GM12878 (cell line): Measurements from ENCODE around the gene CRYBB1. TPM values are rescaled to one million over a fixed set of nuclear protein-coding genes. Genes with fewer than 3 reads are reported as not detected.

Source experiments
- ATAC-seq: fragments of 200-7000 bp; cut with Tn5 transposase; 3 replicates; pipeline ENCODE4 v1.9.1; 2020; ENCODE audit warnings: mild to moderate bottlenecking, moderate library complexity
- BruUV-seq: library from RNA; stranded (reverse); fragments of 400-500 nt; replicated peaks from 2 replicates; lab custom pipeline; 2021; lab: Mats Ljungman, UMichigan
- CTCF ChIA-PET: fragments of 300-600 bp; sonication (Branson Sonifier 250); formaldehyde crosslinking; extraction: SDS; loops from one replicate; lab custom pipeline; 2021; ENCODE audit warnings: inconsistent platforms; lab: Yijun Ruan, JAX
- POLR2A ChIA-PET: fragments of 350-600 bp; formaldehyde crosslinking; extraction: SDS; loops from one replicate; lab custom pipeline; 2021; ENCODE audit warnings: inconsistent platforms; lab: Charles Lee
- RAD21 ChIA-PET: fragments of 300-600 bp; sonication (Branson Sonifier 250); formaldehyde crosslinking; loops from one replicate; lab custom pipeline; 2023; ENCODE audit warnings: antibody characterized with exemption; ENCODE audit not compliant: unreplicated experiment; lab: Charles Lee
- SMC1A ChIA-PET: fragments of 300-600 bp; sonication (Branson Sonifier 250); formaldehyde crosslinking; loops from one replicate; lab custom pipeline; 2023; ENCODE audit not compliant: unreplicated experiment, uncharacterized antibody; lab: Charles Lee
- DNase-seq: peaks from one replicate; pipeline ENCODE4 v3.0.0-alpha.2; 2011; ENCODE audit warnings: low read depth, low spot score
- FAIRE-seq: peaks from 3 replicates; lab custom pipeline; 2011; peaks lifted over from hg19 to GRCh38; lab: Jason Lieb, UNC
- H2AFZ ChIP-seq: 2 replicates; pipeline ENCODE4 v1.6.0; 2011; ENCODE audit warnings: low read depth, low read length, control low read depth; ENCODE audit not compliant: control insufficient read depth
- H3K27ac ChIP-seq: 2 replicates; pipeline ENCODE4 v1.5.1; 2011; ENCODE audit warnings: control low read depth; ENCODE audit not compliant: control insufficient read depth, insufficient read depth
- H3K27me3 ChIP-seq, 2 experiments: replicated peaks in 1 of 2; 2 replicates each; pipeline versions ENCODE4 v1.6.0 to v1.6.1; 2011; ENCODE audit warnings: low read length in 1 of 2; ENCODE audit not compliant: control insufficient read depth in 2 of 2, insufficient read depth in 2 of 2
- H3K36me3 ChIP-seq, 2 experiments: 2 replicates each; pipeline ENCODE4 v1.5.1; 2011; ENCODE audit warnings: low read length in 1 of 2; ENCODE audit not compliant: control insufficient read depth in 2 of 2, insufficient read depth in 2 of 2
- H3K4me1 ChIP-seq: 2 replicates; pipeline ENCODE4 v1.6.1; 2011; ENCODE audit warnings: mild to moderate bottlenecking, low read length, moderate library complexity, mixed read lengths; ENCODE audit not compliant: control insufficient read depth, insufficient read depth
- H3K4me2 ChIP-seq: 2 replicates; pipeline ENCODE4 v1.6.0; 2011; ENCODE audit warnings: control low read depth; ENCODE audit not compliant: control insufficient read depth, insufficient read depth
- H3K4me3 ChIP-seq: fragments of 200-600 bp; sonication (generic); 2 replicates; pipeline ENCODE4 v1.5.1; 2016
- H3K79me2 ChIP-seq: 2 replicates; pipeline ENCODE4 v1.6.0; 2011; ENCODE audit warnings: low read length; ENCODE audit not compliant: control insufficient read depth, insufficient read depth
- H3K9ac ChIP-seq: 2 replicates; pipeline ENCODE4 v1.8.0; 2011; ENCODE audit warnings: low read length, control low read depth, mixed read lengths; ENCODE audit not compliant: control insufficient read depth, insufficient read depth
- H3K9me3 ChIP-seq: replicated peaks from 3 replicates; pipeline ENCODE4 v1.5.1; 2011; ENCODE audit warnings: mild to moderate bottlenecking, low read length; ENCODE audit not compliant: control insufficient read depth, insufficient read depth
- H4K20me1 ChIP-seq: 2 replicates; pipeline ENCODE4 v1.6.0; 2011; ENCODE audit not compliant: control insufficient read depth, insufficient read depth
- BHLHE40 ChIP-seq, 2 experiments: fragments of 450-650 bp in 1 of 2; IDR thresholded peaks; 2 replicates each; pipeline ENCODE4 v1.6.1; 2011 to 2017; ENCODE audit warnings: low read depth in 2 of 2, borderline replicate concordance in 1 of 2, improper control_type of control experiment in 1 of 2, low read length in 1 of 2, mild to moderate bottlenecking in 1 of 2
- CHD1 ChIP-seq: IDR thresholded peaks from 2 replicates; pipeline ENCODE4 v1.6.1; 2012; ENCODE audit warnings: low read depth, low read length, improper control_type of control experiment
- ELK1 ChIP-seq: IDR thresholded peaks from 2 replicates; pipeline ENCODE4 v1.6.1; 2012; ENCODE audit warnings: low read depth, low read length, improper control_type of control experiment
- FOXK2 ChIP-seq: fragments of 450-650 bp; IDR thresholded peaks from 2 replicates; pipeline ENCODE4 v1.6.1; 2017; ENCODE audit warnings: mild to moderate bottlenecking, moderate library complexity
- IKZF2 ChIP-seq, 2 experiments: fragments of 450-650 bp; IDR thresholded peaks; 2 replicates each; pipeline ENCODE4 v1.6.1; 2017; ENCODE audit warnings: mild to moderate bottlenecking in 2 of 2, moderate library complexity in 2 of 2
- KDM1A ChIP-seq: fragments of 200-600 bp; sonication (generic); IDR thresholded peaks from 2 replicates; pipeline ENCODE4 v1.6.1; 2016; ENCODE audit warnings: borderline replicate concordance
- MTA3 ChIP-seq: IDR thresholded peaks from 2 replicates; pipeline ENCODE4 v1.6.1; 2012; ENCODE audit warnings: low read length, inconsistent platforms, borderline replicate concordance
- NFYA ChIP-seq: IDR thresholded peaks from 2 replicates; pipeline ENCODE4 v1.6.1; 2011; ENCODE audit warnings: low read depth, mild to moderate bottlenecking, low read length, improper control_type of control experiment, borderline replicate concordance
- RELA ChIP-seq: fragments of 450-650 bp; IDR thresholded peaks from 2 replicates; pipeline ENCODE4 v1.8.0; 2014; ENCODE audit warnings: borderline replicate concordance; ENCODE audit not compliant: partially characterized antibody
- SMC3 ChIP-seq: IDR thresholded peaks from 2 replicates; pipeline ENCODE4 v1.6.1; 2011; ENCODE audit warnings: low read length, improper control_type of control experiment, borderline replicate concordance
- SREBF2 ChIP-seq: IDR thresholded peaks from 2 replicates; pipeline ENCODE4 v1.6.1; 2012; ENCODE audit warnings: mild to moderate bottlenecking, low read length
- TCF12 ChIP-seq: IDR thresholded peaks from 2 replicates; pipeline ENCODE4 v1.6.1; 2011; ENCODE audit warnings: low read depth, mild to moderate bottlenecking, low read length
- WGBS: methylation state at CpG from one replicate; pipeline ENCODE4 v1.1.6; 2016; ENCODE audit warnings: low lambda C conversion rate; ENCODE audit not compliant: insufficient replicate concordance, insufficient coverage; ENCODE audit errors: missing lambda C conversion rate; 5-methylcytosine and 5-hydroxymethylcytosine counted together
- in situ Hi-C: fragments of 300-500 bp; cut with MboI; formaldehyde crosslinking; loops from 9 replicates; pipeline ENCODE4 v1.14.3; 2018; ENCODE audit warnings: mixed read lengths
- intact Hi-C: fragments of 100-400 bp; cut with micrococcal nuclease; formaldehyde crosslinking; loops from one replicate; pipeline ENCODE4 v1.14.2; 2022; ENCODE audit not compliant: unreplicated experiment
- polyA plus RNA-seq, 11 experiments: library from polyadenylated mRNA; depleted of rRNA in 4 of 11; unstranded in 6 of 11; stranded (reverse) in 5 of 11; fragments of >200 nt; fragmentation: Nextera tagmentation in 4 of 11; fragmentation: Illumina TruSeq in 1 of 11; extraction: Ambion mirVana in 4 of 11; extraction: Trizol in 1 of 11; gene quantifications; 1 replicate in 1 of 11; 2 replicates in 10 of 11; pipeline versions ENCODE4 v1.2.1 to v1.2.3, GENCODE V29; 2011 to 2016; ENCODE audit warnings: inconsistent platforms in 2 of 11, missing spikeins in 2 of 11, low read depth in 1 of 11
- total RNA-seq, 4 experiments: library from RNA; depleted of rRNA in 3 of 4; stranded (reverse); fragments of >200 nt in 3 of 4; fragmentation: Illumina TruSeq in 1 of 4; extraction: Trizol in 1 of 4; gene quantifications; 2 replicates each; pipeline versions ENCODE4 v1.2.1 to v1.2.3, GENCODE V29; 2013 to 2021

CRYBB1 gene
- total and polyA plus RNA-seq, 10 of the 15 experiments (the other 5 are each of a cell fraction or from before 2014, with no cell fraction given): 0.09 to 0.64 (median 0.23) TPM; not detected in 5

- no peak for ATAC-seq
- ChIA-PET CTCF (interaction anchor here (1.2 to 1.5 kb wide), 2 partner anchors 63 to 65 kb away, joined by 3 read pairs; no protein-coding TSS in a partner anchor), POLR2A (no interaction called here), SMC1A (interaction anchor here (0.8 kb wide), 1 partner anchor 75 kb away, joined by 3 read pairs; no protein-coding TSS in a partner anchor), RAD21 (no interaction called here)
- no peak for DNase-seq
- Histone ChIP-seq H3K4me2 (no peak overlapping the region), H4K20me1 (no peaks in the 10 kb centered on the region), H3K27ac (no peak overlapping the region), H3K9ac (no peak overlapping the region), H3K27me3 (no peaks in the 10 kb centered on the region), H3K4me3 (no peak overlapping the region), H2AFZ (no peak overlapping the region), H3K79me2 (peaks cover 2% of the 10 kb centered on the region; the same call in 1 of the 2 replicates), H3K36me3 (peaks cover 0 to 5% of the 10 kb centered on the region in 2 experiments; a peak in 1 of 4 replicates), H3K4me1 (no peaks in the 10 kb centered on the region), H3K9me3 (no peaks in the 10 kb centered on the region)
- BruUV-seq: no TSS peak
- in situ Hi-C loops (no loop called here), intact Hi-C loops (no loop called here)
- no peak for FAIRE-seq
- WGBS: 100% methylated on average over 3 of the region's 3 CpGs
- TF ChIP-seq CHD1: no peak
- TF ChIP-seq BHLHE40 (IDR thresholded peaks at IDR 0.05; ENCODE audit: borderline replicate concordance in 1 of 2, low read depth in 2 of 2, low read length in 1 of 2): no peak
- TF ChIP-seq KDM1A: no peak
- no peak for TF ChIP-seq RELA
- no peak for TF ChIP-seq MTA3
- no peak for TF ChIP-seq NFYA
- TF ChIP-seq TCF12: no peak
- no peak for TF ChIP-seq IKZF2 (IDR thresholded peaks at IDR 0.05)
- no peak for TF ChIP-seq ELK1
- TF ChIP-seq SREBF2: no peak
- TF ChIP-seq SMC3: no peak
- TF ChIP-seq FOXK2: no peak
Observed at GRCh38 chr22:26566994-26567393, 50.8 kb downstream of the CRYBB1 start.
